ENCODE measurements around the gene RUNDC3A.

The RUNDC3A gene

GRCh38 chr17:44308320-44308818 is at the start of gene RUNDC3A:
TSS of gene RUNDC3A (plus strand) at chr17:44308601. CDS start at chr17:44308833, 232 bp downstream.
- peak; percentile 54 for DNase-seq

DNA sequence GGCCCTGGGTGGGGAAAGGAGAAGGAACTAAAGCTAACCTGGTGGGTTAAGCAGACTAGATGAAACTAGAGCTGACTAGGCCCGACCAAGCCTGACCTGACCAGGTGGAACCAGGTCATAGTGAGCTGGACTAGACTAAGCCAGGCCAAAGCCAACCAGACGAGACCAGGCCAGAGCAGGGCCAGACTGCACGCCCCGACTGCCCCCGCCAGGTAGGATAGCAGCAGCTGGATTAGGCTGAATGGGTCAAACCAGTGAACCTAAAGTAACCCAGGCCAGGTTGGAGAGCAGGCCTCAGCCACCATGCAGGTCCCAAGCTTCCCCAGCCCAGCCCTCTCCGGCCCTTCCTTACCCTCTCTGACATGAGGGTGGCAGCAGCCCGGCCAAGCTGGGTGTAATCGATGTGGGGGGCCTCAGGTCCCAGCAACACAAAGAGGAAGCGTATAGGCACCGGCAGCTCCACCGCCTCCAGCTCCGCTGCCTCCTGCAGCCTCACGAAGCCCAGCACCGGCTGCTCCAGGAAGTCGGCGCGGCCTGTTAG is 49.5 kb upstream of the RUNDC3A start:
- DNase-seq = no peak

GRCh38 chr17:44260296-44260695 is 48.1 kb upstream of the RUNDC3A start:
- DNase-seq = no peak

DNA sequence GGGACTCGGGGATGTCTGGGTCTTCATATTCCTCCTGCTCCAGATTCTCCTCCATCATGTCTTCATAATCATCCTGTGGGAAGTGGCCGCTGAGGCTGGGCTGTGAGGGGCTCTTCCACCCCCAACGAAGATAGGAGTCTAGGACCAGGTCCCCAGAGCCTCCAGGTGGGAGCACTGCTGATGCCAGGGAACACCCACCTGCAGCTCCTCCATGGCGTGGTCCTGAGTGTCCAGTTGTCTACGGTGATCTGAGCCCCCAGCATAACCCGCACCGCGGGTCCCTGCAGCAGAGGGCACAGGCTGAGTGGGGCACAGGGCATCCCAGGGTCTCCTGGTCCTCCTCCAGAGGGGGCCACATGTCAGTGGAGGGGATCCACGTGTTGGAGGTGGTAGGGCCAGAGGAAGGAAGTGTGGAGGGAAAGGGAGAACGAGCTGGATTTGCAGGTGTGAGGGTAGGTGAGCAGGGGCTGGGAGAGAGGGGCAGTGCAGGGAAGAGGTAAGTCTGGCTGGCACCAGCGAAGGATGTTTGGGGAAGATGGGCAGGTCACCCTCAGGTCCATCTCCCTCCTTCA is 45.7 kb upstream of the RUNDC3A start:
- DNase-seq = no peak

DNA sequence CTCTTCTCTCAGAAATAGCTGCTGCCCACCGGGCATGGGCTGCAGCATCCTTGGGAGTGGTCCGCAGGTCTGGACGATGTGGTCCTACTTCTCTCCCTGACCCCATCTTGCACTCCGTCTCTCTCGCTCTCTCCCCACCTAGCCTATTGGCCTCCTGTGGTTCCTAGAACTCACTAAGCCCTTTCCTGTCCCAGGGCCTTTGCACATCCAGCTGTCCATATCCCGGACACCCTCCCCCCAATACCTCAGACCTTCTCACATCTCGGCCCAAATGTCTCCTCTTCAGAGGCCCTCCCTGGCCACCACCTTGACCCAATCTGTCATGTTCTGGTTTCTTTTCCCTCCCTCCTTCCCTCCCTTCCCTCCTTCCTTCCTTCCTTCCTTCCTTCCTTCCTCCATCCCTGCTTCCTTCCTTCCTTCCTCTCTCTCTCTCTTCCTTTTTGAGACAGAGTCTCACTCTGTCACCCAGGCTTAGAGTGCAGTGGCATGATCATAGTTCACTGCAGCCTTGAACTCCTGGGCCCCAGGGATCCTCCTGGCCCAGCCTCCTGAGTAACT is 45.0 kb upstream of the RUNDC3A start:
- no peak for DNase-seq

DNA sequence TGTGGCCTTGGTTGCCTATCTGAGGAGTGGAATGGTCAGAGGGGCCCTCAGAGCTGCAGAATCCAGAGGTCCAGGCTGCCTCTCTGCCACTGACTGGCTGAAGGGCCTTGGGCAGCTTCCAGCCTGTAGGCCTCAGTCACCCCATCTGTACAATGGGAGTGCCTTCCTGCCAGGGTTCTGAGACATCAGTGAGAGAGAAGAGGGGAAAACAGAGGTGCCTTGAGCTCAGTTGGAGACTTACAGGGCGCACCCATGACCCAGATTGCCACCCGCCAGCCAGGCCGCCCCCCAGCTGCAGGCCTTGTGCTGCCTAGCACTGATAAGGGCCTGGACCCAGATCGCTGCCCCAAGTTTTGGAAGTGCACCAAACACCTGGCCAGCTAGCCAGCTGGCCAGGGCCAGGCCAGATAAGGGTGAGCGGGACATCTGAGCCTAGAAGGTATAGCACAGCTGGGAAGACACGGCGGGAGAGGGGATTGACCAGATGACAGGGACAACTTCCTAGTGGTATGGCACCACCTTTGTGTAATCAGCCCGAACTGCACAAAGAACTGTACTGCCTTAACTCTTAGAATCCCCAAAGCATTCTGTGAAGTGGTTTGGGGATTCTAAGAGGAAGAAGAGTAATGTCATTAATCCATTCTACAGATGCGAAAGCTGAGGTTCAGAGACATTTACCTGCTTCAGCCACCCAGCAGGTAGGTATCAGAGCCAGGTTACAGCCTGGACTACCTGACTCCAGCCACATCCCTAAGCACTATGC is 41.8 kb upstream of the RUNDC3A start:
- DNase-seq = no peak

GRCh38 chr17:44267165-44267455 is 41.3 kb upstream of the RUNDC3A start:
- no peak for DNase-seq

DNA sequence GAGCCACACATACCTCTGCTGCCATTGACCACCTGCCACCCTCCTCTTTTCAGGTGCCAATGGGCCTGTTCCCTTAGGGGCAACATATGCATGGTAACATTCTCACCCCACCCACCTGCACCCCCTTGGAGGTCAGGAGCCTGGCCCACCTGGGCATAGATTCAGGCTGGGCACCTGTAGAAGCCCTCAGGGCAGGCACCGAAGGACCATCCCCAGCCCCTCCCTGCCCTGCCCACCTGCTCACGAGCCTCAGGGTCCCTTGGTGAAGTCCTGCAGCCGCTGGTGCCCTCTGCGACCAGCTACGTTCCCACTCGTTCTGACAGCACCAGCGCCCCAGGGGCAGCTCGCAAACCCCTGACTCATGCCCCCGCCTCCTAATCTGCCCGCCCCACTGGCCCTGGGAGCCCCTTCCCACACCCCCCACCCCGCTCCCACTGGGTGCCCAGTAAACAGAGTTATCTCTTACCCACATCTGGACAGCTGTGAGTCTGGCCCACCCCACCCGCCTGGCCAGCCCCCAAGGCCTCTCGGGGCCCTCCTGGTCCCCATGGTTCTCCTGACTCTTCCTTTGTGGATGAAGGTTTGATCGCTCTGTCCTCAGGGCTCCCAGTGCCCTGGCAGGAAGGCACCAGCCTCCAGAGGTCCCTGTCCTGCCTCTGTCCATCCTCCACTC is 40.4 kb upstream of the RUNDC3A start, which contains the start of gene SLC4A1:
SLC4A1 (minus strand) TSS at position 318 of the 673 bp plus-strand sequence. CDS start 5,269 bp downstream, outside the sequence.
- no peak for DNase-seq

GRCh38 chr17:44268709-44269534 is 39.5 kb upstream of the RUNDC3A start:
- DNase-seq = no peak

GRCh38 chr17:44269535-44270240 is 38.7 kb upstream of the RUNDC3A start:
- DNase-seq = no peak

DNA sequence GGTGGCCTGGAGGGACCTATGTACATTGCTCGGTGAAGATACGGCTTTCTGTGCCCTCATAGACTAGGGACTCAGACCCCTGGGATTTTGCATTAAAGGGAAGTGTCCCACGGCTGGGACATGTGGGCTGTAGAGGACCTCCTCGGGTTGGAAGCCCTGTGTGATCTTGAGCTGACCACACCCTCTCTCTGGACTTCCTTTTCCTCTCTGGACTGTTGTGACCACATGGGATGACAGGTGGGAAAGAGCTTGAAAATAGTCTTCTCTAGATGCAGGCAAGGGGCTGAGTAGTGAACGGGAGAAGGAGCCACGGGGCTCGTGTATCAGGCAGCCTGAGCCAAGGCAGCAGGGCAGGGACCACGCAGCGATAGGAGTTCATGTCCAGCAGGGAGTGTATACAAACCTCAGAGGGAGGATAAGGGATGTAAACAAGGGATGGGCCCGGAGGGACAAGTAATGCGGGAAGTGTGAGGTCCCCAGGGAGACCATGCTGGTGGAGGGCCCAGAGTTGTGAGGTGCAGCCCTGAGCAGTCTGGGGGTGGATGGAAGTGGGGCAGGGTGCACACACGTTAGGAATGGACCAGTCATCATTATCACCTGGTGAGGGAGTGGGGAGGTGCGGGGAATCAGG is 36.0 kb upstream of the RUNDC3A start:
- DNase-seq = peak; percentile 27

GRCh38 chr17:44272954-44273353 is 35.4 kb upstream of the RUNDC3A start:
- DNase-seq = no peak

GRCh38 chr17:44273607-44274006 is 34.8 kb upstream of the RUNDC3A start:
- DNase-seq = no peak

DNA sequence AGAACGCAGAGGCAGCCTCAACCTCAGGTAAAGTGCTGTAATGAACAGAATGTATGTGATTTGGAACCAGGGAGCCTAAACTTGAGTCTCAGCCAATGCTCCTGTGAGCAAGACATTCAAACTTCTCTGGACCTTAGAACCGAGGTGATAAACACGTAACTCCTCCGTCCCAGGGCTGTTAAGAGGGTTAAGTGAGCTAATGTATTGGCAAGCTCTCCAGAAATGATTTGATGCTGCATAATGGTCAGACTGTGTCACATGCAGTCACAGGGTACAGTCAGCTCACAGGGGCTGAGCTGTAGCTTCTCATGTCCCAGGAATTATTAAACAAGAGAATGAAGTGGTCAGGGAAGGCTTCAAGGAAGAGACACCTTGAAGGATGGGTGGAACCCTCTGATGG is 30.4 kb upstream of the RUNDC3A start:
- no peak for DNase-seq

GRCh38 chr17:44279346-44279665 is 29.1 kb upstream of the RUNDC3A start:
- DNase-seq = no peak

DNA sequence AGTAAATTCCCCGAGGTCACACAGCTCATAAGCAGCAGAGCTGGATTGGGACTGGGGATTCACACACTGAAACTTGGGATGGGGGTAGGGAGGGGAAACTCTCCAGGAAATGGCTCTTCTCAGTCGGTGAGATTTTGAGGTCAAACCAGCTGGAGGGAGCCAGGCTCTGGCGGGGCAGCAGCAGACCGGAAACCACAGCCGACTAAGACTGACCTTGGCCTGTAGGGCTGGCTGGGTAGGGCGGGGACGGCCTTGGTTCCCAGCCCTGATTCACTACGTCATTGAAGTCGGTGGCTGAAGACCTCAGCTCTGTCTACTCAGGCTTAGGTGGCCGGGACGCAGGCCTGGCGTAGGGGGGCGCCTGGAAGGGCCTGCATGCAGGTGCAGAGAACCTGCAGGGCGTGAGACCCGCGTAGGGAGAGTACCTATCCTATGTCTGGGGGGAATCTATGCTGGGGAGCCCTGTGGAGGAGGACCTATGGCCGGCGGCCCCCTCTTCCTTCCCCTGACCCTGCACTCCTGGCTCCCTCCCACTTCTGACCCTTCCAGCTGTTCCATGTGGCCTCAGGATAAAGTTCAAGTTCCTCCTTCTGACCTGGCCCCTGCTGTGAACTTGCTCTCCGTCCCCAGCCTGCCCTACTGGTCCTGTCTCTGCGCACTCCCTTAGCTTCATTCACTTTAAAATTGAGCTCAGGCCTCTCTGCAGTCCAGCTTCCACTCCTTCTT is 28.6 kb upstream of the RUNDC3A start:
- peak; percentile 95 for DNase-seq

DNA sequence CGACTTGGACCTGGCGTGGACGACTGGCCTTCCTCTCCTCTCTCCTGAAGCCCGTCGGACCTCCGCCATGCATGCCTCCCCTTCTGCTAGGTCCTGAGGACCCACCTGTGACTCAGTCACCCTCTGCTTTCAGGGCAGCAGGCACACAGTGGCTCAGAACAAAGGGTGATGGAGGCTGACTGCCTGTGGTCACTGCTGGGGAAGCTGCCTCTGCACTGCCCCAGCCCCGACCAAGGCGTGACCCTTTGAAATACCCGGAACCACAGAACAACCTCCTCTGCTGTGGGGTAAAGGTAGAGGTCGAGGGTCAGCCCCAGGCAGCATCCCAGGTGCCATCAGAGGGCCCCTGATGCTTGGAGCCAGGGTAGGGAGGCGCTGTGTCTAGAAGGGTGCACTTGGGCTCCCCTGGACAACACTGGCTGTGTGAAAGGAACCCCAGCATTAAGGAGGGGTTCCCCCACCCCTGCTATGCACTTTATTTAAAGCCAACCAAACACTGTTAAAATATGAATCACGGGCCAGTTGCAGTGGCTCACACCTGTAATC is 27.9 kb upstream of the RUNDC3A start:
- DNase-seq = peak; percentile 21

GRCh38 chr17:44281570-44281969 is 26.8 kb upstream of the RUNDC3A start:
- DNase-seq = no peak

DNA sequence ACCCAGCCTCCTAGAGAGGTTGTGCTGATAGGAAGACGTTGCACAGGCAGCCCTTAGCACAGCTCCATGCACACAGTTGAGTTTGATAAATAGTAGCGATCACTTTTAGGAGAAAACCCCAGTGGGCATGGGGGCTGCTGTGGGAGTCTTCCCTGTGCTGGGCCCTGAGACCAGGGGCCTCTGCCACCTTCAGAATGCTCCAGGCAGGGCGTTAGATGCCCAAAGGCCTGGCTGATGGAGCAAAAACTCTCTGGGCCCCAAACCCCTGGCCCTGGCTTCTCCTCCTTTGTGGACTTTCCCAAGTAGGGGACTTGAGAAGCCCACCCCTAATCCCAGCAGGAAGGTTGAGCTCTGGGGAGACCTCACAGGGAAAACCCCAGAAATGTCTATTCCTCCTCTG is 26.1 kb upstream of the RUNDC3A start:
- no peak for DNase-seq

- no peak for DNase-seq
These were observed 24.9 kb upstream of the RUNDC3A start for GRCh38 chr17:44283344-44284023.
